ENCODE measurements around the gene UBASH3B.

UBASH3B gene

DNA sequence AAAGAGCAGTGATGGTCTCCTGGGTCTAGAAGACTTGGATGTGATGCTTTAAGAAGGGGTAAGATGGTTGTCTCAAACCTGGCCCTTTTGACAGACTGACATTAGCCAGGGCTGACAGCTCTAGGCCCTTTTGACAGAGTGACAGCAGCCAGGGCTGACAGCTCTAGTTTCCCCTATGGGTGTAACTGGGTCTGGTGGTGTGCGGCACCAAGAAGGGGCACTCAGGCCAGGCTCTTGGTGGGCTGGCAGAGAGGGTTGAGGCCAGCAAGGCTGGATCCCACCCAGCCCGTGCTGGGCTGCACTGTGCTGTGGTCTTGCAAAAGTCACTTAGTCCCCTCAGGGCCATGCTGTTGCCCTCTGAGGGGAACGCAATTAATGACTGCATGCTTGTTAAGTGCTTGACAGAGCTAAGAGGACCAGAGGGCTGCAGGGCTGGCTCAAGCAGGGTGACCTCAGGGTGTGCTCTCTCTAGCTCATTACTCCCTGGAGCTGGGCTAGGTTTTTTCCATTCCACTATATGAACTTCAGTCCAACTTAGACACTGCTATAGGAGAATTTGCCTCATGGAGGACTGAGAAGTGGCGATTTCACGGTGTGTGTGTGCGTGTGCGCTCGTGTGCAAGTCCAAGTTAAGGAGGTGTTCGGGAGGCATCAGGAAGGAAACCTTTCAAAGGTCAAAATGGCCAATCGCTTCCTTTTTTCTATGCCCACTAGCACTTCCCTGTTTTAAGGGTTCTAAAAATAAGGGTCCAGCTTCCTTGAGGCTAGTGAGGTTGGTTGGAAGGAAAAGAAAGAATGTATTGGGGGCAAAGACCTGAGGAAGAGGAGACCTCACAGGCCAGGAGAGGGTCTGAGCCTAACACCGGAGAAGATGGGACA is 4.4 kb downstream of the UBASH3B start:
- no peak for TF ChIP-seq CTCF (IDR thresholded peaks at IDR 0.05)
- no peak for TF ChIP-seq ZFX (IDR thresholded peaks at IDR 0.05; ENCODE audit: borderline replicate concordance)
- no peak overlapping the region for H3K27ac ChIP-seq

GRCh38 chr11:122661182-122661945 is 5.8 kb downstream of the UBASH3B start:
- TF ChIP-seq CTCF (IDR thresholded peaks at IDR 0.05) = no peak
- no peak for TF ChIP-seq ZFX (IDR thresholded peaks at IDR 0.05; ENCODE audit: borderline replicate concordance)
- H3K27ac ChIP-seq = no peak overlapping the region

DNA sequence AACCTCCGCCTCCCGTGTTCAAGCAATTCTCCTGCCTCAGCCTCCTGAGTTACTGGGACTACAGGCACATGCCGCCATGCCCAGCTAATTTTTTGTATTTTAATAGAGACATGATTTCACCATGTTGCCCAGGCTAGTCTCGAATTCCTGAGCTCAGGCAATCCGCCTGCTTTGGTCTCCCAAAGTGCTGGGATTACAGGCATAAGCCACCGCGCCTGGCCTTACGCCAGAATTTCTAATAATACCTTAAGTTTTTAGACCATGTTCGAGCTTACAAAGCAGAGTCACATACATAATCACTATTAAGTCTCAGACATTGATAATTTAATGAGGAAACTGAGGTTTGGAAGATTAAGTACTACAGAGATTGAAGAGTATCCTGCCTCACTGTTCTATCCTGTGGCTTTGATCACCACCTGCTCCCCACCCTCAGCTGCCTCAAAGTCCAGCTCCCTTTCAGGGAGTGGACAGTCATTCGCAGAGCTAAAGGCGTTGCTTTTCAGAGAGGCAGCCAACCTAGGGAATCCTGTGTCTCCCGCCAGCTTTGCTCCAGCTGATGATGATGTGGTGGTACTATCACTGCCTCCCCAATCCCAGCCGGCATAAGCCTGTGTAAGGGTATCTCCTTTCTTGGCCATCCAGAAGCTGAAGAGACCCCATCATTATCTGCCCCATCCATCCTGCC is 7.7 kb downstream of the UBASH3B start:
- TF ChIP-seq ZFX (IDR thresholded peaks at IDR 0.05; ENCODE audit: borderline replicate concordance) = no peak
- TF ChIP-seq CTCF (IDR thresholded peaks at IDR 0.05) = no peak
- no peak overlapping the region for H3K27ac ChIP-seq

DNA sequence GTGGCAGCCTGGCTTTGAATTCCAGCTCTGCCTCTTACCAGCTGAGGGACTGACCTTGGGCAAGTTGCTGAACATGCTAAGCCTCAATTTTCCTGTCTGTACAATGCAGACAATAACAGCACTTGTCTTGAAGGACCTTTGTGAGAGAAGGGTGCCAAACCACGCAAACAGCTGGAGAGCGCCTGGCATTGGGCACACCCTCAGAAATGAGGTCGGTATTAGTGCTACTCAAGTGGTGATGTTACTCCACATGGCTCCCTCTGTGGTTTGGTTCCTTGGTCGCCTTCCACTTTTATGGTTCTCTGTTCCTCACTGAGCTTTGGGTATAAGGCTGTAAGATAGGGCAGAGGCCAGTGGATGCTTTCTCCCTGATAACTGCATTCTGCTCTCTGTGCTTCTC is 8.2 kb downstream of the UBASH3B start:
- TF ChIP-seq ZFX (IDR thresholded peaks at IDR 0.05; ENCODE audit: borderline replicate concordance) (no peak), CTCF (IDR thresholded peaks at IDR 0.05) (no peak)
- no peak overlapping the region for H3K27ac ChIP-seq

- no peak overlapping the region for H3K27ac ChIP-seq
- TF ChIP-seq ZFX (IDR thresholded peaks at IDR 0.05; ENCODE audit: borderline replicate concordance) (no peak), CTCF (IDR thresholded peaks at IDR 0.05) (no peak)
Observed at GRCh38 chr11:122664188-122664587, 8.7 kb downstream of the UBASH3B start.

DNA sequence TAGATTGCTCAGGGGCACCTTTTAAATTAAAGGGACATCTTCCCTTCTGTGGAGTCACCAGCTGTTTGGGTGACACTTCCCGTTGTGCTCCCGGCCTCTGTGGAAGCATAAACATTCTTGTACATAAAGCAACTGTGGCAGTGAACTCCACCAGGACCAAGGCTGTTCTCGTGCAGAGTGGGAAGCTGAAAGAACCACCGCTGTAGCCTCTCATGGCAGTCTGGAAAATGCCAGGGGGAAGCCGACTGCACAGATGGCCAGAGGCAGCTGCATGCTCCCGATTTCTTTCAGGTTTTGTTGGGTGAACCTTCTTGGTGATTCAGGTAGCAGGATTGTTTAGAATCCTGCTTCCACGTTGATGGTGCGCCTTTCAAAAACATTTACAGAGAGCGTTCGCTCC is 10.3 kb downstream of the UBASH3B start:
- H3K27ac ChIP-seq = no peak overlapping the region
- TF ChIP-seq ZFX (IDR thresholded peaks at IDR 0.05; ENCODE audit: borderline replicate concordance) (no peak), CTCF (IDR thresholded peaks at IDR 0.05) (no peak)
